ENCODE data around the gene HECW1. TPM values are rescaled to one million over a fixed set of nuclear protein-coding genes. Genes with fewer than 3 reads are reported as not detected.
"Not testable (repeated sequence)": the region's sequence is repeated elsewhere in the genome, so short reads cannot be mapped to it uniquely, and the experiment has no call there.

The HECW1 gene
- total and polyA plus RNA-seq, 2 of the 8 experiments (the other 6 are each of a cell fraction or from before 2014, with no cell fraction given) = 2.9 to 12.7 TPM

GRCh38 chr7:43137121-43137744 lies 24.8 kb downstream of the HECW1 start:
- not testable (repeated sequence) for H3K79me2 ChIP-seq (ENCODE audit: control insufficient read depth in 1 of 2, insufficient read depth in 2 of 2, low read length in 2 of 2); H3K23ac ChIP-seq (ENCODE audit: insufficient read length); H4K20me1 ChIP-seq (replicated peaks in 1 of 2; ENCODE audit: control insufficient read depth in 1 of 2, insufficient read depth in 2 of 2, low read length in 2 of 2); H3K23me2 ChIP-seq (ENCODE audit: low read depth, low read length); H3K36me3 ChIP-seq (ENCODE audit: control insufficient read depth in 2 of 4, insufficient read depth in 4 of 4, low read length in 3 of 4); H3K9ac ChIP-seq (replicated peaks in 1 of 4; ENCODE audit: extremely low read depth in 1 of 4, low read depth in 3 of 4, low read length in 3 of 4); H4K8ac ChIP-seq (ENCODE audit: extremely low read depth, insufficient read depth, low read length); H4K5ac ChIP-seq (ENCODE audit: insufficient read length, low read depth, low read length); H3K27me3 ChIP-seq (replicated peaks in 1 of 4; ENCODE audit: control insufficient read depth in 3 of 4, extremely low read depth in 1 of 4, insufficient read depth in 3 of 4, low read length in 3 of 4); H3K14ac ChIP-seq (ENCODE audit: insufficient read length); H2AFZ ChIP-seq (ENCODE audit: low read length); FAIRE-seq; H3K79me1 ChIP-seq (ENCODE audit: low read depth, low read length); H3K9me3 ChIP-seq (ENCODE audit: insufficient read depth in 2 of 2, low read depth in 1 of 2, low read length in 1 of 2); DNase-seq (ENCODE audit: low read depth in 1 of 2, low spot score in 2 of 2); H3K4me2 ChIP-seq (ENCODE audit: insufficient read depth in 1 of 2, low read depth in 2 of 2, low read length in 2 of 2); H3K27ac ChIP-seq (ENCODE audit: low read depth, low read length); H3K56ac ChIP-seq (replicated peaks; ENCODE audit: insufficient read length, low read depth, low read length); H3K4me3 ChIP-seq (ENCODE audit: extremely low read depth in 1 of 4, insufficient read depth in 2 of 4, low read depth in 3 of 4, low read length in 4 of 4)
- CTCF ChIA-PET (ENCODE audit: partially characterized antibody) = interaction anchor here (0.6 to 3.2 kb wide), 7 partner anchors 29 to 196 kb away, joined by 3 to 13 read pairs (median 4); no protein-coding TSS in a partner anchor
- 91% methylated on average over 6 of the region's 6 CpGs; no CpG with 5 or more reads in 1 of the 2 experiments for WGBS, 2 experiments (ENCODE audit: extremely low coverage in 1 of 2, insufficient coverage in 1 of 2, insufficient read length in 1 of 2, insufficient replicate concordance in 2 of 2, low coverage in 1 of 2, low lambda C conversion rate in 2 of 2, missing lambda C conversion rate in 1 of 2)
- Histone ChIP-seq H2AK5ac (ENCODE audit: low read depth, low read length) (peak overlapping the region; percentile 67), H2BK5ac (ENCODE audit: low read depth, low read length) (peak overlapping the region; percentile 95; the same call in 1 of the 2 replicates), H4K91ac (replicated peaks; ENCODE audit: insufficient read length, low read length) (peak overlapping the region; percentile 99), H2BK20ac (ENCODE audit: low read length) (peak overlapping the region; percentile 74; the same call in 1 of the 2 replicates), H3K4ac (replicated peaks; ENCODE audit: insufficient read length, low read depth, low read length) (peak overlapping the region; percentile 82), H2BK12ac (ENCODE audit: low read depth, low read length) (peak overlapping the region; percentile 88; the same call in 1 of the 2 replicates), H2BK15ac (ENCODE audit: low read length) (peak overlapping the region; percentile 76; the same call in 1 of the 2 replicates), H3K4me1 (replicated peaks in 1 of 4; ENCODE audit: control insufficient read depth in 3 of 4, insufficient read depth in 4 of 4, low read length in 3 of 4) (peaks cover 3 to 25% (median 11%) of the 10 kb centered on the region in 4 experiments; a peak in 6 of 7 replicates), H3K18ac (ENCODE audit: extremely low read depth, low read length) (peak overlapping the region; percentile 60; the same call in 1 of the 2 replicates), H2BK120ac (replicated peaks; ENCODE audit: low read depth, low read length) (peak overlapping the region; percentile 80)
- POLR2A ChIA-PET (ENCODE audit: partially characterized antibody) = interaction anchor here (1.2 kb wide), 1 partner anchor 24 kb away, joined by 4 read pairs; the partner anchor contains the start of gene HECW1

Measured in H1 (cell line).